H9 (cell line): ENCODE data around the gene CCDC28B. TPM values are rescaled to one million over a fixed set of nuclear protein-coding genes. Genes with fewer than 3 reads are reported as not detected.

Experiments
- DNase-seq: peaks from one replicate; pipeline ENCODE4 v3.0.0-alpha.2; 2017
- H2AFZ ChIP-seq: one replicate; pipeline ENCODE4 v1.6.1; 2013; ENCODE audit warnings: mild to moderate bottlenecking, low read length, control low read depth, moderate library complexity
- H2AK5ac ChIP-seq: 2 replicates; pipeline ENCODE4 v1.6.1; 2013; ENCODE audit warnings: low read length, control low read depth, mixed read lengths; ENCODE audit not compliant: insufficient read length
- H2BK120ac ChIP-seq: one replicate; pipeline ENCODE4 v1.6.1; 2013; ENCODE audit warnings: low read depth, mild to moderate bottlenecking, low read length, control low read depth, inconsistent platforms; ENCODE audit not compliant: poor library complexity, severe bottlenecking
- H2BK12ac ChIP-seq: 2 replicates; pipeline ENCODE4 v1.6.1; 2013; ENCODE audit warnings: low read length, control low read depth, mixed read lengths, low read depth; ENCODE audit not compliant: insufficient read length
- H2BK15ac ChIP-seq: 2 replicates; pipeline ENCODE4 v1.6.1; 2013; ENCODE audit warnings: low read depth, low read length, control low read depth
- H2BK20ac ChIP-seq: one replicate; pipeline ENCODE4 v1.6.1; 2013; ENCODE audit warnings: low read depth, mild to moderate bottlenecking, low read length, control low read depth, inconsistent platforms; ENCODE audit not compliant: poor library complexity, severe bottlenecking
- H2BK5ac ChIP-seq: 2 replicates; pipeline ENCODE4 v1.6.1; 2013; ENCODE audit warnings: low read length, control low read depth, mixed read lengths; ENCODE audit not compliant: insufficient read length
- H3K14ac ChIP-seq: 2 replicates; pipeline ENCODE4 v1.6.1; 2013; ENCODE audit warnings: low read length, control low read depth; ENCODE audit not compliant: insufficient read depth
- H3K18ac ChIP-seq: 2 replicates; pipeline ENCODE4 v1.6.1; 2013; ENCODE audit warnings: low read depth, mild to moderate bottlenecking, mixed read lengths, low read length, control low read depth; ENCODE audit not compliant: insufficient read length
- H3K23ac ChIP-seq: 2 replicates; pipeline ENCODE4 v1.6.1; 2013; ENCODE audit warnings: low read length, control low read depth, mixed read lengths, low read depth; ENCODE audit not compliant: insufficient read length
- H3K23me2 ChIP-seq: 2 replicates; pipeline ENCODE4 v1.6.1; 2013; ENCODE audit warnings: low read depth, mild to moderate bottlenecking, mixed read lengths, low read length, control low read depth; ENCODE audit not compliant: insufficient read length, poor library complexity, severe bottlenecking
- H3K27ac ChIP-seq: 2 replicates; pipeline ENCODE4 v1.5.1; 2013; ENCODE audit warnings: low read length, control low read depth, mixed read lengths, low read depth; ENCODE audit not compliant: insufficient read length
- H3K27me3 ChIP-seq: 2 replicates; pipeline ENCODE4 v1.6.1; 2013; ENCODE audit warnings: low read length, control low read depth, inconsistent platforms; ENCODE audit not compliant: insufficient read depth
- H3K4ac ChIP-seq: 2 replicates; pipeline ENCODE4 v1.6.1; 2013; ENCODE audit warnings: low read depth, mild to moderate bottlenecking, control low read depth, inconsistent platforms, low read length, moderate library complexity
- H3K4me1 ChIP-seq: 2 replicates; pipeline ENCODE4 v1.6.1; 2013; ENCODE audit warnings: low read length, control low read depth, inconsistent platforms; ENCODE audit not compliant: insufficient read depth
- H3K4me2 ChIP-seq: 2 replicates; pipeline ENCODE4 v1.6.1; 2013; ENCODE audit warnings: low read length, control low read depth, mixed read lengths; ENCODE audit not compliant: insufficient read length, insufficient read depth
- H3K56ac ChIP-seq: 2 replicates; pipeline ENCODE4 v1.6.1; 2013; ENCODE audit warnings: low read depth, mild to moderate bottlenecking, mixed read lengths, low read length, control low read depth; ENCODE audit not compliant: insufficient read length
- H3K79me1 ChIP-seq: 2 replicates; pipeline ENCODE4 v1.6.1; 2013; ENCODE audit warnings: low read depth, mild to moderate bottlenecking, moderate library complexity, low read length, control low read depth, inconsistent platforms; ENCODE audit not compliant: insufficient read depth, poor library complexity, severe bottlenecking
- H3K79me2 ChIP-seq: 2 replicates; pipeline ENCODE4 v1.6.1; 2013; ENCODE audit warnings: low read length, control low read depth, inconsistent platforms; ENCODE audit not compliant: insufficient read depth
- H3K9ac ChIP-seq: 2 replicates; pipeline ENCODE4 v1.6.1; 2013; ENCODE audit warnings: low read length, control low read depth, mixed read lengths; ENCODE audit not compliant: insufficient read length; ENCODE audit errors: extremely low read depth
- H3K9me3 ChIP-seq: one replicate; pipeline ENCODE4 v1.6.1; 2013; ENCODE audit warnings: low read depth, low read length, inconsistent platforms; ENCODE audit not compliant: control insufficient read depth
- H3T11ph ChIP-seq: one replicate; pipeline ENCODE4 v1.6.1; 2013; ENCODE audit warnings: mild to moderate bottlenecking, low read length, control low read depth, inconsistent platforms
- H4K20me1 ChIP-seq: one replicate; pipeline ENCODE4 v1.6.1; 2013; ENCODE audit not compliant: control insufficient read depth, insufficient read length, insufficient read depth
- H4K5ac ChIP-seq: 2 replicates; pipeline ENCODE4 v1.6.1; 2013; ENCODE audit warnings: low read depth, mild to moderate bottlenecking, mixed read lengths, low read length, control low read depth; ENCODE audit not compliant: insufficient read length
- H4K8ac ChIP-seq: replicated peaks from 2 replicates; pipeline ENCODE4 v1.6.1; 2013; ENCODE audit warnings: low read length, control low read depth, mixed read lengths, low read depth; ENCODE audit not compliant: insufficient read length
- H4K91ac ChIP-seq: 2 replicates; pipeline ENCODE4 v1.6.1; 2013; ENCODE audit warnings: low read depth, mild to moderate bottlenecking, moderate library complexity, mixed read lengths, low read length, control low read depth; ENCODE audit not compliant: insufficient read length
- H3K27ac Mint-ChIP-seq, 3 experiments: 2 replicates in 2 of 3; 3 replicates in 1 of 3; pipeline ENCODE4 v1.8.0; 2020 to 2021; ENCODE audit warnings: mixed read lengths in 3 of 3, mild to moderate bottlenecking in 1 of 3, moderate library complexity in 1 of 3
- H3K27me3 Mint-ChIP-seq: 2 replicates; pipeline ENCODE4 v1.8.0; 2021; ENCODE audit warnings: low read depth, mild to moderate bottlenecking, moderate library complexity, mixed read lengths
- H3K36me3 Mint-ChIP-seq, 3 experiments: 2 replicates in 2 of 3; 3 replicates in 1 of 3; pipeline ENCODE4 v1.8.0; 2020 to 2021; ENCODE audit warnings: low read depth in 3 of 3, mixed read lengths in 3 of 3; ENCODE audit not compliant: insufficient read depth in 1 of 3
- H3K4me1 Mint-ChIP-seq, 2 experiments: 2 replicates each; pipeline ENCODE4 v1.8.0; 2020; ENCODE audit warnings: mixed read lengths in 2 of 2
- H3K4me3 Mint-ChIP-seq, 2 experiments: 2 replicates in 1 of 2; 3 replicates in 1 of 2; pipeline ENCODE4 v1.8.0; 2020 to 2021; ENCODE audit warnings: mild to moderate bottlenecking in 2 of 2, mixed read lengths in 2 of 2, moderate library complexity in 1 of 2
- H3K9me3 Mint-ChIP-seq, 2 experiments: 2 replicates in 1 of 2; 3 replicates in 1 of 2; pipeline ENCODE4 v1.8.0; 2020; ENCODE audit warnings: mild to moderate bottlenecking in 2 of 2, mixed read lengths in 2 of 2, moderate library complexity in 1 of 2
- CTCF ChIP-seq: fragments of 200-600 bp; sonication (generic); conservative IDR thresholded peaks from 3 replicates; pipeline ENCODE4 v1.8.0; 2021; ENCODE audit warnings: antibody characterized with exemption, mild to moderate bottlenecking
- WGBS: extraction: QIAGEN DNeasy Blood & Tissue Kit; methylation state at CpG from one replicate; pipeline ENCODE4 v1.1.7; 2013; ENCODE audit warnings: missing lambda C conversion rate, low lambda C conversion rate, mixed read lengths; ENCODE audit not compliant: insufficient read length; ENCODE audit errors: extremely low coverage; 5-methylcytosine and 5-hydroxymethylcytosine counted together
- total RNA-seq: library from RNA; stranded (reverse); gene quantifications from 2 replicates; pipeline ENCODE4 v1.2.1, GENCODE V29; 2021

CCDC28B gene
- total RNA-seq, 1 experiment from 2014 or later: 20.7 TPM

GRCh38 chr1:32182060-32182459, 18.3 kb upstream of the CCDC28B start:
- H3K79me2 ChIP-seq: peaks cover 4% of the 10 kb centered on the region; the same call in 1 of the 2 replicates
- no CpG with 5 or more reads among the region's 6 CpGs for WGBS
- no peak overlapping the region for H3K27ac ChIP-seq

More at GRCh38 chr1:32182060-32182459, 18.3 kb upstream of the CCDC28B start:
- Histone ChIP-seq H3K9me3 (no peaks in the 10 kb centered on the region), H3K27me3 (no peaks in the 10 kb centered on the region), H3K4me1 (peaks cover 6% of the 10 kb centered on the region), H3K4me2 (no peak overlapping the region), H3K18ac (no peak overlapping the region), H3K56ac (no peak overlapping the region), H2AFZ (no peak overlapping the region), H2BK5ac (no peak overlapping the region), H3K23ac (no peak overlapping the region), H4K8ac (no peak overlapping the region), H2AK5ac (no peak overlapping the region), H3K4ac (no peak overlapping the region), H2BK12ac (no peak overlapping the region), H2BK20ac (no peak overlapping the region), H4K20me1 (no peaks in the 10 kb centered on the region), H3K9ac (no peak overlapping the region), H2BK15ac (no peak overlapping the region), H4K91ac (no peak overlapping the region), H3K14ac (no peak overlapping the region), H3K23me2 (peaks cover 7% of the 10 kb centered on the region), H3T11ph (no peak overlapping the region), H2BK120ac (no peak overlapping the region), H3K79me1 (peaks cover 6% of the 10 kb centered on the region), H4K5ac (no peak overlapping the region)
- peak overlapping the region in 2 of 3 experiments; percentile 37 to 61; a peak in 2 of 7 replicates for H3K27ac Mint-ChIP-seq
- H3K4me1 Mint-ChIP-seq: peaks cover 28 to 33% of the 10 kb centered on the region in 2 experiments
- DNase-seq: no peak
- H3K4me3 Mint-ChIP-seq: no peak overlapping the region; a peak in 1 of 5 replicates
- no peaks in the 10 kb centered on the region for H3K27me3 Mint-ChIP-seq
- H3K9me3 Mint-ChIP-seq: no peaks in the 10 kb centered on the region
- peaks cover 42 to 58% (median 58%) of the 10 kb centered on the region in 3 experiments for H3K36me3 Mint-ChIP-seq
- no peak for TF ChIP-seq CTCF
